Medulla oblongata (tissue), 1 donor: ENCODE data around the gene ZBTB24.

Source experiments
- DNase-seq: peaks from one replicate; pipeline ENCODE4 v3.0.0-alpha.2; 2015; ENCODE audit errors: extremely low spot score

ZBTB24 gene

DNA sequence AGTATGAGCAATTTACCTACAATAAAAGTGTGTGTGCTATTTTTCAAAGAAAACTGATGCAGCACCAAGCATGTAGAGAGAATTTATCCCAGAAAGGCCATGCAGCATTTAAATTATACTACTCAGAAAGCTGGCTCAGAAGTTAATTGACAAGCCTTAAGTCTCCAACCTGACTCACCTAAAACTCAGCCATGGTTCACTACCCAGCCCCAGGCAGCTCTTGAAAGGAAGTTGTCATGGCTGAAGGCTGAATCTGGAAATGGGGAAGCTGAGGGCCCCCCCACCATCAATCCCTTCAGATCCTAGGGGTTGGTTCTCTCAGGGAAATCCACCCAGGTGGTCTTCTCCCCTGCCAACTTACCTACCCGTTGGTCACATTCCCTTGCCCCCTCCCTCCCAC is 62.3 kb downstream of the ZBTB24 start:
- DNase-seq, result no peak

DNA sequence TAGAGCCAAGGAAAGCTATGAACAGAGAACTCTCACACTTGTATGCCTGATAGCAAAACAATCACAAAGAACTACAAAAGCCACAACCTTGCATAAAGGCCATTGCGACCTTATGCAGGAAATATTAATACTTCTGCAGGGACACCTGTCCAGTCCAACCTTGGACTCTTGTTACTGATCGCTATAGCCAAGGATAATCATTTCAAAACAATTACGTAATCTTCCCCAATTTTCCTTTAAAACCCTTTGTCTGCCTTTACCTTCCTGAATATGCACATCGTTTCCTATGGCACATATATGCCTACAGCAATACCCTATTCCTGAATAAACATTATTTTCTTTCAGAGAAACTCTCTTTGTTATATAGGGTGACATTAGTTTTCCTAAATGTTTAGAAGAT is 65.4 kb downstream of the ZBTB24 start:
- no peak for DNase-seq
